CD4-positive, alpha-beta memory T cell (primary cell): Measurements from ENCODE around the gene LGALS13. TPM values are rescaled to one million over a fixed set of nuclear protein-coding genes. Genes with fewer than 3 reads are reported as not detected.

Source experiments
- CTCF ChIA-PET: fragments of 350-600 bp; sonication (Branson Sonifier 250); formaldehyde crosslinking; loops from one replicate; lab custom pipeline; 2021; ENCODE audit warnings: inconsistent platforms; ENCODE audit not compliant: partially characterized antibody; lab: Charles Lee
- POLR2A ChIA-PET: fragments of 350-600 bp; sonication (Branson Sonifier 250); formaldehyde crosslinking; loops from one replicate; lab custom pipeline; 2021; ENCODE audit not compliant: partially characterized antibody; lab: Charles Lee
- DNase-seq, 5 donors: peaks; one replicate each; pipeline versions ENCODE4 v3.0.0 to v3.0.0-alpha.2; 2020 to 2022; ENCODE audit warnings: mixed read lengths in 1 of 5
- H3K27ac ChIP-seq: one replicate; pipeline ENCODE4 v1.7.0; 2013; ENCODE audit warnings: low read depth, low read length
- H3K27me3 ChIP-seq: 2 replicates; pipeline ENCODE4 v1.7.0; 2013; ENCODE audit warnings: mild to moderate bottlenecking, low read length, moderate library complexity; ENCODE audit not compliant: insufficient read depth
- H3K36me3 ChIP-seq: 2 replicates; pipeline ENCODE4 v1.7.0; 2013; ENCODE audit warnings: mild to moderate bottlenecking, low read length, moderate library complexity; ENCODE audit not compliant: insufficient read depth
- H3K4me1 ChIP-seq: 2 replicates; pipeline ENCODE4 v1.7.0; 2013; ENCODE audit warnings: mild to moderate bottlenecking, low read length, moderate library complexity; ENCODE audit not compliant: insufficient read depth
- H3K4me3 ChIP-seq, 2 donors: one replicate each; pipeline ENCODE4 v1.7.0; 2013; ENCODE audit warnings: low read length in 2 of 2, mild to moderate bottlenecking in 1 of 2
- H3K9me3 ChIP-seq, 2 donors: one replicate each; pipeline ENCODE4 v1.7.0; 2013; ENCODE audit warnings: low read length in 2 of 2, control low read depth in 1 of 2; ENCODE audit not compliant: control insufficient read depth in 1 of 2
- H3K27ac Mint-ChIP-seq, 7 donors: one replicate each; pipeline ENCODE4 v1.8.0; 2020 to 2021; ENCODE audit warnings: mixed read lengths in 7 of 7, mild to moderate bottlenecking in 6 of 7, inconsistent platforms in 3 of 7, moderate library complexity in 3 of 7
- H3K27me3 Mint-ChIP-seq, 2 donors: one replicate each; pipeline ENCODE4 v1.8.0; 2020 to 2021; ENCODE audit warnings: mixed read lengths in 2 of 2
- H3K36me3 Mint-ChIP-seq, 2 donors: one replicate each; pipeline ENCODE4 v1.8.0; 2020 to 2021; ENCODE audit warnings: mixed read lengths in 2 of 2, inconsistent platforms in 1 of 2, mild to moderate bottlenecking in 1 of 2
- H3K4me1 Mint-ChIP-seq, 4 donors: one replicate each; pipeline ENCODE4 v1.8.0; 2020 to 2021; ENCODE audit warnings: mixed read lengths in 4 of 4, mild to moderate bottlenecking in 1 of 4
- H3K4me3 Mint-ChIP-seq, 8 donors: one replicate each; pipeline ENCODE4 v1.8.0; 2020 to 2021; ENCODE audit warnings: mixed read lengths in 8 of 8, mild to moderate bottlenecking in 7 of 8, moderate library complexity in 6 of 8, inconsistent platforms in 3 of 8
- H3K9me3 Mint-ChIP-seq, 8 donors: one replicate each; pipeline ENCODE4 v1.8.0; 2020 to 2021; ENCODE audit warnings: mixed read lengths in 8 of 8, mild to moderate bottlenecking in 5 of 8, inconsistent platforms in 3 of 8, moderate library complexity in 1 of 8
- intact Hi-C: fragments of 100-400 bp; cut with micrococcal nuclease; formaldehyde crosslinking; loops from one replicate; pipeline ENCODE4 v1.15.1; 2023
- polyA plus RNA-seq, 2 donors: library from polyadenylated mRNA; unstranded; fragments of 300-500 nt; fragmentation: Illumina TruSeq; gene quantifications; one replicate each; pipeline ENCODE4 v1.2.3, GENCODE V29; 2021
- total RNA-seq, 2 experiments: library from RNA; stranded (reverse); gene quantifications; one replicate each; pipeline ENCODE4 v1.2.3, GENCODE V29; 2021

The LGALS13 gene
- total and polyA plus RNA-seq, 4 experiments from 2014 or later: not detected

GRCh38 chr19:39637891-39638290 is 35.6 kb downstream of the LGALS13 start:
- H3K9me3 Mint-ChIP-seq: peaks cover 0 to 12% (median 3%) of the 10 kb centered on the region in 8 donors

DNA sequence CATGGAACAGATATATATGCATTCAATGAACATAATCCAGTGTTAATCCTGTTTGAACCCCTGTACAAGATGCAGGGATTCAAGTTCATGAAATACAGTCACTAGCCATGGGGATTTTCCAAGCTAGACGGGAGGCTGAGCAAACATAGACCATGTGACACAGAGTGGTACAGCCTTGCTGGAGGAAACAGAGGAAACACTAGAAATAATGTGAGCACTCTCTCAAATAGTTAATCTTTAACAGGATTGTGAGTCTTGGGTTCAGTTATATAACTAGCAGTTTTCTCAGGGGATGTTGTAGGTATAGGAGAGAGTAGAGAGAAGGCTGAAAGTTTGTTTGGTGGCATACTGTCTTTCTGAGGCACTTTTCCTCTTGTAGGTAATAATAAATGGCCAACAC is 39.4 kb downstream of the LGALS13 start:
- CTCF ChIA-PET: no interaction called here
- DNase-seq: no peak
- no peaks in the 10 kb centered on the region for H3K36me3 Mint-ChIP-seq
- H3K4me1 Mint-ChIP-seq: no peaks in the 10 kb centered on the region
- POLR2A ChIA-PET: no interaction called here
- H3K36me3 ChIP-seq: no peaks in the 10 kb centered on the region
- H3K27me3 ChIP-seq: peaks cover 10% of the 10 kb centered on the region
- no peak overlapping the region for H3K4me3 ChIP-seq
- H3K27ac ChIP-seq: no peak overlapping the region
- H3K9me3 ChIP-seq: no peaks in the 10 kb centered on the region
- peaks cover 59 to 67% of the 10 kb centered on the region in 2 donors for H3K27me3 Mint-ChIP-seq
- intact Hi-C loops: no loop called here
- H3K27ac Mint-ChIP-seq: no peak overlapping the region
- H3K4me3 Mint-ChIP-seq: no peak overlapping the region
- no peaks in the 10 kb centered on the region for H3K4me1 ChIP-seq
- peaks cover 0 to 9% (median under 1%) of the 10 kb centered on the region in 8 donors for H3K9me3 Mint-ChIP-seq

More at GRCh38 chr19:39637891-39638290, 35.6 kb downstream of the LGALS13 start:
- Mint-ChIP-seq H3K4me3 (no peak overlapping the region), H3K27me3 (peaks cover 58 to 62% of the 10 kb centered on the region in 2 donors), H3K36me3 (no peaks in the 10 kb centered on the region), H3K27ac (no peak overlapping the region), H3K4me1 (no peaks in the 10 kb centered on the region)
- POLR2A ChIA-PET: no interaction called here
- Histone ChIP-seq H3K27ac (no peak overlapping the region), H3K9me3 (no peaks in the 10 kb centered on the region), H3K4me1 (no peaks in the 10 kb centered on the region), H3K36me3 (no peaks in the 10 kb centered on the region), H3K27me3 (peaks cover 10% of the 10 kb centered on the region), H3K4me3 (no peak overlapping the region)
- CTCF ChIA-PET: no interaction called here
- DNase-seq: no peak
- intact Hi-C loops: no loop called here

DNA sequence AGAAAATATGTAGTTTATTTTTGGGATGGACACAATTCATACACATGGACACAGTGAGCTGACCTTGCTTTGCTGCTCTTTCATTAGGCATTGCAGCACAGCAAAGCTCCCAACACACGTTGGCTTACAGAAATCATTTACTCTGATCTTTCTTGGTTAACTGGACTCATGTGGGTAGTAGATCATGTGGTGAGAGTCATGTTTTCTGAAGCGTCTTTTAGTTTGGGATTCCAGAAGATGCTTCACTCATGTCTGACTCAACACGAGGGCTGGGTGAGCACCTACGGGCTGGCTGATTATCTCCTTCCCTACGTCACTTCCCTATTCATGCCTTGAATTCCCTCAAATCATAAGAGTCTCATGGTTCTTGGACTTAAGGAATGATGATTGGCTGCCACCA is 41.3 kb downstream of the LGALS13 start:
- no peak for DNase-seq
- no peak overlapping the region for H3K4me3 ChIP-seq
- no peak overlapping the region for H3K27ac Mint-ChIP-seq
- no peaks in the 10 kb centered on the region for H3K36me3 ChIP-seq
- CTCF ChIA-PET: no interaction called here
- no peaks in the 10 kb centered on the region for H3K9me3 ChIP-seq
- no peaks in the 10 kb centered on the region for H3K36me3 Mint-ChIP-seq
- no peaks in the 10 kb centered on the region for H3K4me1 ChIP-seq
- H3K27me3 ChIP-seq: peaks cover 14% of the 10 kb centered on the region
- H3K27me3 Mint-ChIP-seq: peaks cover 52 to 60% of the 10 kb centered on the region in 2 donors
- POLR2A ChIA-PET: no interaction called here
- H3K4me1 Mint-ChIP-seq: no peaks in the 10 kb centered on the region
- no peak overlapping the region for H3K4me3 Mint-ChIP-seq
- H3K27ac ChIP-seq: no peak overlapping the region
- peaks cover 0 to 9% (median under 1%) of the 10 kb centered on the region in 8 donors for H3K9me3 Mint-ChIP-seq
- intact Hi-C loops: no loop called here

DNA sequence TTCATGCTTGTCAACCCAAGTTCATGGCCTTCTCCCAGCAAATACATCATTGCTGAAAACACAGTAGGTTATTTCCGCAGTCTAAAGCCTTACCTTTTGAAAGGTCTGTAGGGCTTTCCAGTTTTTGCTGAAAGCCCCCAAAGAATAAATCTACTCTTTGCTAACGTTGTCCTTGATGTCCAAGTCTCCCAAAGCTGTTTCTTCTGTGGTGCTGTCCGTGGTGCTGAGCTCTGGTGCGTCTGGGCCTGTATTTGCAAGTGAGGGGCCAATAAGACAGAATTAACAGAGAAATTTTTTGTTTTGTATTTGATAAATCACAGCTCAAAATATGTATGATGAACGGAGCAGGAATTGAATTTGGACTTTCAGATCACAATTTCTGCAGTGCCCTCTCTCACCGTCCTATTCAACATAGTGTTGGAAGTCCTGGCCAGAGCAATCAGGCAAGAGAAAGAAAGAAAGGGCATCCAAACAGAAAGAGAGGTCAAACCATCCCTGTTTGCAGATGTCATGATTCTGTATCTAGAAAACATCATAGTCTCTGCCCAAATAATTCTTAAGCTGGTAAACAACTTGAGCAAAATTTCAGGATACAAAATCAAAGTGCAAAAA is 43.6 kb downstream of the LGALS13 start:
- CTCF ChIA-PET: interaction anchor here (1.7 kb wide), 1 partner anchor 20 kb away, joined by 4 read pairs; no protein-coding TSS in a partner anchor
- H3K4me3 ChIP-seq: no peak overlapping the region

DNA sequence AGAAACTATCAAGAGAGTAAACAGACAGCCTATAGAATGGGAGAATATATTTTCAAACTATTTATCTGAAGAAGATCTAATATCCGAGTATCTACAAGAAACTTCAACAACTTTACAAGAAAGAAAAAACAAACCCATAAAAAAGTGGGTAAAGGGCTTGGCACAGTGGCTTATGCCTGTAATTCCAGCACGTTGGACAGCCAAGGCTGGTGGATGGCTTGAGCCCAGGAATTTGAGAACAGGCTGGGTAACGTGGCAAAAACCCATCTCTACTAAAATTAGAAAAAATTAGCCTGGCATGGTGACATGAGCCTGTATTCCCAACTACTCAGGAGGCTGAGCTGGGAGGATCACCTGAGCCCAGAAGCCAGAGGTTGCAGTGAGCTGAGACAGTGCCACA is 45.6 kb downstream of the LGALS13 start:
- Histone ChIP-seq H3K27ac (no peak overlapping the region), H3K9me3 (no peaks in the 10 kb centered on the region), H3K27me3 (peaks cover 4% of the 10 kb centered on the region), H3K36me3 (no peaks in the 10 kb centered on the region), H3K4me3 (no peak overlapping the region), H3K4me1 (no peaks in the 10 kb centered on the region)
- peaks cover 43 to 45% of the 10 kb centered on the region in 2 donors for H3K27me3 Mint-ChIP-seq
- ChIA-PET CTCF (no interaction called here), POLR2A (no interaction called here)
- no peak for DNase-seq
- H3K4me1 Mint-ChIP-seq: no peaks in the 10 kb centered on the region
- H3K36me3 Mint-ChIP-seq: no peaks in the 10 kb centered on the region
- H3K4me3 Mint-ChIP-seq: no peak overlapping the region
- no peak overlapping the region for H3K27ac Mint-ChIP-seq
- intact Hi-C loops: no loop called here
- H3K9me3 Mint-ChIP-seq: peaks cover 0 to 9% (median 0%) of the 10 kb centered on the region in 8 donors

More for the DNA sequence above, 43.6 kb downstream of the LGALS13 start:
- no peak for DNase-seq
- peaks cover 49 to 51% of the 10 kb centered on the region in 2 donors for H3K27me3 Mint-ChIP-seq
- H3K4me3 Mint-ChIP-seq: no peak overlapping the region
- H3K27ac Mint-ChIP-seq: no peak overlapping the region
- Histone ChIP-seq H3K4me1 (no peaks in the 10 kb centered on the region), H3K9me3 (no peaks in the 10 kb centered on the region), H3K36me3 (no peaks in the 10 kb centered on the region), H3K27me3 (peaks cover 14% of the 10 kb centered on the region), H3K27ac (no peak overlapping the region)
- POLR2A ChIA-PET: no interaction called here
- intact Hi-C loops: no loop called here
- peaks cover 0 to 9% (median under 1%) of the 10 kb centered on the region in 8 donors for H3K9me3 Mint-ChIP-seq
- H3K36me3 Mint-ChIP-seq: no peaks in the 10 kb centered on the region
- H3K4me1 Mint-ChIP-seq: no peaks in the 10 kb centered on the region

GRCh38 chr19:39655613-39656012 is 53.3 kb downstream of the LGALS13 start, which contains the start of gene LGALS16:
Gene LGALS16 (plus strand): TSS chr19:39655913. CDS start chr19:39655962, 49 bp downstream.
- Histone ChIP-seq H3K4me3 (no peak within 1 kb of the TSS), H3K4me1 (no peaks in the 10 kb centered on the region), H3K9me3 (no peaks in the 10 kb centered on the region), H3K27me3 (no peaks in the 10 kb centered on the region), H3K36me3 (no peaks in the 10 kb centered on the region), H3K27ac (no peak within 1 kb of the TSS)
- Mint-ChIP-seq H3K4me3 (no peak within 1 kb of the TSS), H3K4me1 (no peaks in the 10 kb centered on the region), H3K27ac (no peak within 1 kb of the TSS), H3K27me3 (peaks cover 16 to 27% of the 10 kb centered on the region in 2 donors), H3K9me3 (no peaks in the 10 kb centered on the region), H3K36me3 (no peaks in the 10 kb centered on the region)
- ChIA-PET CTCF (no interaction called here), POLR2A (no interaction called here)
- intact Hi-C loops: no loop called here
- DNase-seq: no peak
